Measurements from ENCODE around the gene FCGR3A.
"Not testable (repeated sequence)": the region's sequence is repeated elsewhere in the genome, so short reads cannot be mapped to it uniquely, and the experiment has no call there.

GRCh38 chr1:161554815-161555417, 5.3 kb upstream of the FCGR3A start:
- not testable (repeated sequence) for TF ChIP-seq CTCF (IDR thresholded peaks at IDR 0.05; ENCODE audit: low read depth, low read length); EZH2phosphoT487 (IDR thresholded peaks at IDR 0.05; ENCODE audit: low read depth)
